Heart left ventricle (tissue), 16 donors: Measurements from ENCODE around the gene ACP7. TPM values are rescaled to one million over a fixed set of nuclear protein-coding genes. Genes with fewer than 3 reads are reported as not detected.

Experiments used
- ATAC-seq, 4 donors: fragments of 200-7000 bp; cut with Tn5 transposase; one replicate each; pipeline ENCODE4 v1.9.1; 2020 to 2022; ENCODE audit warnings: moderate library complexity in 4 of 4, mild to moderate bottlenecking in 3 of 4, moderate number of reproducible peaks in 1 of 4
- DNase-seq, 5 donors: peaks; one replicate each; pipeline ENCODE4 v3.0.0-alpha.2; 2020
- H3K27ac ChIP-seq, 12 donors: fragments of 200-600 bp; sonication (generic) in 4 of 12; one replicate each; pipeline versions ENCODE4 v1.5.0 to v1.8.0; 2016 to 2022; ENCODE audit warnings: mild to moderate bottlenecking in 2 of 12
- H3K27me3 ChIP-seq, 9 donors: fragments of 200-600 bp; sonication (generic) in 2 of 9; one replicate each; pipeline versions ENCODE4 v1.5.1 to v1.8.0; 2016 to 2022; ENCODE audit warnings: mild to moderate bottlenecking in 3 of 9
- H3K36me3 ChIP-seq, 9 donors: fragments of 200-600 bp; sonication (generic) in 2 of 9; one replicate each; pipeline versions ENCODE4 v1.5.0 to v1.8.0; 2018 to 2022; ENCODE audit warnings: mild to moderate bottlenecking in 2 of 9
- H3K4me1 ChIP-seq, 12 donors: fragments of 200-600 bp; sonication (generic) in 4 of 12; one replicate each; pipeline versions ENCODE4 v1.5.0 to v1.8.0; 2016 to 2022; ENCODE audit warnings: mild to moderate bottlenecking in 3 of 12
- H3K4me3 ChIP-seq, 12 donors: fragments of 200-600 bp; sonication (generic) in 4 of 12; one replicate each; pipeline versions ENCODE4 v1.5.0 to v1.8.0; 2017 to 2022; ENCODE audit warnings: mild to moderate bottlenecking in 9 of 12, moderate library complexity in 4 of 12
- H3K9me3 ChIP-seq, 12 donors: fragments of 200-600 bp; sonication (generic) in 4 of 12; one replicate each; pipeline versions ENCODE4 v1.5.0 to v1.8.0; 2016 to 2022; ENCODE audit warnings: mild to moderate bottlenecking in 1 of 12
- POLR2A ChIP-seq, 2 donors: fragments of 450-650 bp; IDR thresholded peaks; one replicate each; pipeline ENCODE4 v1.6.1; 2017; ENCODE audit warnings: antibody characterized with exemption in 2 of 2, mild to moderate bottlenecking in 2 of 2, moderate library complexity in 2 of 2
- WGBS, 4 donors: extraction: QIAGEN DNeasy Blood & Tissue Kit in 2 of 4; methylation state at CpG; one replicate each; pipeline versions ENCODE4 v1.1.5 to v1.1.7; 2013 to 2018; 5-methylcytosine and 5-hydroxymethylcytosine counted together
- intact Hi-C, 10 donors: fragments of 100-400 bp; cut with DNase I; formaldehyde crosslinking; loops; one replicate each; pipeline versions ENCODE4 v1.11.1 to v1.14.2; 2022
- polyA plus RNA-seq, 2 donors: library from polyadenylated mRNA; stranded (reverse); fragments of 200-250 nt; gene quantifications; one replicate each; pipeline ENCODE4 v1.2.3, GENCODE V29; 2013
- total RNA-seq, 9 donors: library from RNA; depleted of rRNA in 2 of 9; stranded (reverse); fragments of >200 nt in 2 of 9; fragmentation: NEBNext Ultra II Directional in 3 of 9; extraction: Animal tissue kit (Norgen Biotek cat#: 25700) in 3 of 9; gene quantifications; one replicate each; pipeline versions ENCODE4 v1.1.0 to v1.2.4, GENCODE V29; 2016 to 2023
- TF ChIP-seq, protein P1 (sequence below), 12 donors: fragments of 200-600 bp; sonication (generic) in 4 of 12; IDR thresholded peaks; one replicate each; pipeline versions ENCODE4 v1.5.0 to v1.8.0; 2018 to 2022; ENCODE audit warnings: antibody characterized with exemption in 12 of 12, mild to moderate bottlenecking in 5 of 12
- donor health status: ischemic (EF 13 %, LVEDD 7.1; RV severe dilation, severe dysfunction).
- donor health status: healthy with polysubstance abuse.
- donor health status: DM: no; HTN: yes; CAD: no.
- donor health status: DM: no; HTN: no; CAD: no.
- donor health status: ischemic (EF 25% LVEDD 6.9; RV normal size, moderate dysfunction).
- donor health status: ischemic (EF 25% LVEDD 5.7; RV mildly dilated, moderate dysfunction).
- donor health status: healthy.
- donor health status: DM: yes; HTN: yes; CAD: no.
- donor health status: ischemic (EF 35%, LVEDD 5.7; RV mildly dilated, moderate dysfunction).
- donor health status: nonischemic (EF 11% LVEDD 7.7; RV severe dilation, severe dysfunction).
- donor health status: DM: yes; HTN: yes; CAD: no.
- donor health status: PGD.
- donor health status: ischemic (EF 29% LVEDD 5.4; RV normal size, mild dysfunction).
- donor health status: nonischemic (EF 23%, LVEDD 6.1; RV moderate dilation, normal function).

The ACP7 gene
- total and polyA plus RNA-seq, 11 donors = not detected

DNA sequence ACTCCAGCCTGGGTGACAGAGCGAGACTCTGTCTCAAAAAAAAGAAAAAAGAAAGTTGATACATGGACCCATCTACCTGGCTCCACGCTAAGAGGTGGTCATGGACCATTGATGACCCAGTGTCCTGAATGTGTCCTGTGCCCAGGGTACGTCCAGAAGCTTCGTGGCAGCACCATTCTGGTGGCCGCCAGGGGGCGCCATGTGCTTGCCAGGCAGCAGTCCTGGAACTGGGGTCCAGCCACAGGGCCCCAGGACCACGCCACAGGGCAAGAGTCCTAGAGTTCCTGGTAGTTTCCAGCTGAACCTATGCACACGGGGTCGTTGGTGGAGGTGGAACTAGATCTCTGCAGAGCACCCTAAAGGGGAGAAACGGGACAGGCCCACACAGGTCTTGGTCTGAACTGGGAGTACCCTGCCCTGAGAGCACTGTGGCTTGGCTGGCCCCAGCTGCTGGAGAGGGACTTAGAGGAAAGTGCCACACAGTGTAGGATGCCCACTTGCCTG lies 31.9 kb upstream of the ACP7 start:
- H3K9me3 ChIP-seq = peaks cover 0 to 10% (median 0%) of the 10 kb centered on the region in 12 donors
- ATAC-seq = peak in 3 of 4 donors; percentile 38 to 45 (median 42)
- DNase-seq = peak in 4 of 5 donors; percentile 22 to 83 (median 39)
- H3K27ac ChIP-seq = no peak overlapping the region
- H3K4me1 ChIP-seq = no peaks in the 10 kb centered on the region
- no peak for TF ChIP-seq POLR2A (IDR thresholded peaks at IDR 0.05)
- TF ChIP-seq, protein P1, sequence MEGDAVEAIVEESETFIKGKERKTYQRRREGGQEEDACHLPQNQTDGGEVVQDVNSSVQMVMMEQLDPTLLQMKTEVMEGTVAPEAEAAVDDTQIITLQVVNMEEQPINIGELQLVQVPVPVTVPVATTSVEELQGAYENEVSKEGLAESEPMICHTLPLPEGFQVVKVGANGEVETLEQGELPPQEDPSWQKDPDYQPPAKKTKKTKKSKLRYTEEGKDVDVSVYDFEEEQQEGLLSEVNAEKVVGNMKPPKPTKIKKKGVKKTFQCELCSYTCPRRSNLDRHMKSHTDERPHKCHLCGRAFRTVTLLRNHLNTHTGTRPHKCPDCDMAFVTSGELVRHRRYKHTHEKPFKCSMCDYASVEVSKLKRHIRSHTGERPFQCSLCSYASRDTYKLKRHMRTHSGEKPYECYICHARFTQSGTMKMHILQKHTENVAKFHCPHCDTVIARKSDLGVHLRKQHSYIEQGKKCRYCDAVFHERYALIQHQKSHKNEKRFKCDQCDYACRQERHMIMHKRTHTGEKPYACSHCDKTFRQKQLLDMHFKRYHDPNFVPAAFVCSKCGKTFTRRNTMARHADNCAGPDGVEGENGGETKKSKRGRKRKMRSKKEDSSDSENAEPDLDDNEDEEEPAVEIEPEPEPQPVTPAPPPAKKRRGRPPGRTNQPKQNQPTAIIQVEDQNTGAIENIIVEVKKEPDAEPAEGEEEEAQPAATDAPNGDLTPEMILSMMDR (IDR thresholded peaks at IDR 0.05) = peak; percentile 48 to 92 (median 67)
- H3K4me3 ChIP-seq = no peak overlapping the region
- intact Hi-C loops = no loop called here
- H3K27me3 ChIP-seq = peaks cover 0 to 8% (median 0%) of the 10 kb centered on the region in 9 donors
- no peaks in the 10 kb centered on the region for H3K36me3 ChIP-seq
- WGBS, 4 donors = 15 to 21% (median 16%) methylated on average over 10 of the region's 10 CpGs

DNA sequence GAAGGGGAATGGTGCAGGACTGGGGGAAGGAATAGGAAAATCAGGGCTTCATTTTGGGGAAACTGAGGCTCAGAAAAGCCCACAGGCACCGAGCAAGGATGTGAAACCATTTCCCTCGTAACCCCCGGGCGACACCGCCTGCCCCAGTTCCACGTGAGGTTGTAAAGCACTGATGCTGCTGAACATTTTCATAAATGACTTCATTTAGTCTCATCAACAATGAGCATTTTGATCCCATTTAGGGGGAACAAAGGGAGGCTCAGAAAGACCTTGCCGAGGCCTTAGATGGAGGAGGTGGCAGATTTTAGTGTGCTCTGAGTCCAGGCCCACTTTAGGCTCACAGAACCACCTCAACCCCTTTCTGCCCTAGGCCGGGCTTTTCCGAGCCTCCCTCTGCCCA lies 31.3 kb upstream of the ACP7 start:
- H3K4me1 ChIP-seq = no peaks in the 10 kb centered on the region
- peaks cover 0 to 10% (median 0%) of the 10 kb centered on the region in 12 donors for H3K9me3 ChIP-seq
- intact Hi-C loops = no loop called here
- 75 to 78% (median 76%) methylated on average over 9 of the region's 9 CpGs for WGBS, 4 donors
- H3K36me3 ChIP-seq = no peaks in the 10 kb centered on the region
- no peak for TF ChIP-seq POLR2A (IDR thresholded peaks at IDR 0.05)
- TF ChIP-seq, protein P1 (IDR thresholded peaks at IDR 0.05) = no peak
- no peak for ATAC-seq
- DNase-seq = no peak
- H3K27ac ChIP-seq = no peak overlapping the region
- peaks cover 0 to 8% (median 0%) of the 10 kb centered on the region in 9 donors for H3K27me3 ChIP-seq
- H3K4me3 ChIP-seq = no peak overlapping the region

DNA sequence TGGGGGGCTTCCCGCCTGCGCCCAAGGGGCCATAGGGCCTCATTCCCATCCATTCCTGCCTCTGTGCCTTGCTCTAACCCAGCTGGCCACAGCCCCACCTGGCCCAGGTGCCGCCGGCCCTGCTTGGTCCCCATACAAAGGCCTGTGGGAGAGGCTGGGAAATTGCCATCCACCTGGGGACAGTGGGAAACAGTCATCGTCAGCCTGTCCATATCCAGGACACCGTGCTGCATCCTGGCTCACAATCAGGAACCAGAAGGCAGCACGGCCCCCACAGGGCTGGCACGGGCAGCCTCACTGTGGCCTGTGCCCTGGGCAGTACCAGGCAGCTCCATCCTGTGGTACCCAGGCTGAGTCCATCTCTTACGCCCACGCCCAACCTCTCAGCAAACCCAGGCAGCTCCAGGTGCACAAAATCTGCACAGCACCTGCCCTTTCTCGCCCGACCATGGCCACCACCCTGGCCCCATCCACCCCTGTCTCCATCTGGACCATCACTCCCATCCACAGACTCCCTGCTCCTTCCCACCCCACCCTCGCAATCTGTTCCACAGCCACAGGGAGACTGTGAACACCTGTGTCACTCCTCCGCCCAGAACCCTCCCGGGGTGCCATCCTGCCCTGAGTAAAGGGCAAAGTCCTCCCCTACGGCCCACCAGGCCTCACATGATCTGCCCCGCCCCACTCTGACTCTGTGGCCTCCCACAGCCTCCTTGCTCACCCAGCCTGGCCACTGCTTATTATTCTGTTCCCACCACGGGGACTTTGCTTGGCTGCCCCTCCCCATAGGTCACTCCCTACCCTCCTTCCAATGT lies 30.7 kb upstream of the ACP7 start:
- Histone ChIP-seq H3K36me3 (no peaks in the 10 kb centered on the region), H3K27ac (no peak overlapping the region), H3K27me3 (peaks cover 0 to 8% (median 0%) of the 10 kb centered on the region in 9 donors), H3K4me3 (no peak overlapping the region), H3K4me1 (no peaks in the 10 kb centered on the region), H3K9me3 (peaks cover 0 to 10% (median 0%) of the 10 kb centered on the region in 12 donors)
- 78 to 83% (median 83%) methylated on average over 18 of the region's 18 CpGs for WGBS, 4 donors
- intact Hi-C loops = no loop called here
- no peak for TF ChIP-seq POLR2A (IDR thresholded peaks at IDR 0.05)
- TF ChIP-seq, protein P1 (IDR thresholded peaks at IDR 0.05) = no peak
- DNase-seq (no peak), ATAC-seq (peak in 1 of 4 donors; percentile 24)

DNA sequence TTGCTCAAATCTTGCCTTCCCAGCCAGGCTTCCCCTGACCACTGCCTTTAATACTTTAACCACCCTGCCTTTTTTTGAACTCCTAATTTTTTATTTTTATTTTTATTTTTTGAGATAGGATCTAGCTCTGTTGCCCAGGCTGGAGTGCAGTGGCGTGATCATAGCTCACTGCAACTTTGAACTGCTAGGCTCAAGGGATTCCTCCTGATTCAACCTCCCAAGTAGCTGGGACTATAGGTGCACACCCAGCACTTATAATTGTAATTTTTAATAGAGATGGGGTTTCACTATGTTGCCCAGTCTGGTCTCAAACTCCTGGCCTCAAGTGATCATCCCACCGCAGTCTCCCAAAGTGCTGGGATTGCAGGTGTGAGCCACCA lies 30.1 kb upstream of the ACP7 start:
- peaks cover 0 to 10% (median 0%) of the 10 kb centered on the region in 12 donors for H3K9me3 ChIP-seq
- H3K36me3 ChIP-seq = no peaks in the 10 kb centered on the region
- H3K27me3 ChIP-seq = peaks cover 0 to 8% (median 0%) of the 10 kb centered on the region in 9 donors
- no peaks in the 10 kb centered on the region for H3K4me1 ChIP-seq
- no peak overlapping the region for H3K27ac ChIP-seq
- TF ChIP-seq, protein P1 (IDR thresholded peaks at IDR 0.05) = no peak
- TF ChIP-seq POLR2A (IDR thresholded peaks at IDR 0.05) = no peak
- DNase-seq (no peak), ATAC-seq (no peak)
- intact Hi-C loops = no loop called here
- 83 to 91% (median 87%) methylated on average over 2 of the region's 2 CpGs for WGBS, 4 donors
- no peak overlapping the region for H3K4me3 ChIP-seq
